ENCODE measurements around the gene FCF1.

FCF1 gene

GRCh38 chr14:74683406-74683805 lies 29.5 kb upstream of the FCF1 start:
- Histone ChIP-seq H3K9me3 (replicated peaks; ENCODE audit: low read length) (no peaks in the 10 kb centered on the region), H3K27me3 (ENCODE audit: control insufficient read depth, insufficient read depth, low read length) (no peaks in the 10 kb centered on the region), H3K4me3 (ENCODE audit: low read length) (no peak overlapping the region), H3K4me1 (ENCODE audit: control insufficient read depth, insufficient read depth, low read length) (no peaks in the 10 kb centered on the region), H3K4me2 (ENCODE audit: low read length) (no peak overlapping the region), H3K36me3 (ENCODE audit: insufficient read depth, low read length) (peaks cover 56% of the 10 kb centered on the region), H3K9ac (ENCODE audit: low read depth, low read length) (no peak overlapping the region)

GRCh38 chr14:74684434-74684833 lies 28.5 kb upstream of the FCF1 start:
- Histone ChIP-seq H3K9ac (ENCODE audit: low read depth, low read length) (no peak overlapping the region), H3K36me3 (ENCODE audit: insufficient read depth, low read length) (peaks cover 60% of the 10 kb centered on the region), H3K4me2 (ENCODE audit: low read length) (no peak overlapping the region), H3K4me3 (ENCODE audit: low read length) (no peak overlapping the region), H3K9me3 (replicated peaks; ENCODE audit: low read length) (no peaks in the 10 kb centered on the region), H3K27me3 (ENCODE audit: control insufficient read depth, insufficient read depth, low read length) (no peaks in the 10 kb centered on the region), H3K4me1 (ENCODE audit: control insufficient read depth, insufficient read depth, low read length) (no peaks in the 10 kb centered on the region)

- Histone ChIP-seq H3K4me1 (ENCODE audit: control insufficient read depth, insufficient read depth, low read length) (no peaks in the 10 kb centered on the region), H3K4me3 (ENCODE audit: low read length) (no peak overlapping the region), H3K9ac (ENCODE audit: low read depth, low read length) (no peak overlapping the region), H3K4me2 (ENCODE audit: low read length) (no peak overlapping the region), H3K27me3 (ENCODE audit: control insufficient read depth, insufficient read depth, low read length) (no peaks in the 10 kb centered on the region), H3K9me3 (replicated peaks; ENCODE audit: low read length) (no peaks in the 10 kb centered on the region), H3K36me3 (ENCODE audit: insufficient read depth, low read length) (peaks cover 60% of the 10 kb centered on the region)
Measured at GRCh38 chr14:74685056-74685455, 27.9 kb upstream of the FCF1 start.

GRCh38 chr14:74685921-74686678 lies 26.8 kb upstream of the FCF1 start:
- Histone ChIP-seq H3K9ac (ENCODE audit: low read depth, low read length) (no peak overlapping the region), H3K4me1 (ENCODE audit: control insufficient read depth, insufficient read depth, low read length) (no peaks in the 10 kb centered on the region), H3K27me3 (ENCODE audit: control insufficient read depth, insufficient read depth, low read length) (no peaks in the 10 kb centered on the region), H3K9me3 (replicated peaks; ENCODE audit: low read length) (no peaks in the 10 kb centered on the region), H3K36me3 (ENCODE audit: insufficient read depth, low read length) (peaks cover 61% of the 10 kb centered on the region), H3K4me3 (ENCODE audit: low read length) (no peak overlapping the region), H3K4me2 (ENCODE audit: low read length) (no peak overlapping the region)

GRCh38 chr14:74691456-74691855 lies 21.5 kb upstream of the FCF1 start:
- H3K4me3 ChIP-seq (ENCODE audit: low read length): no peak overlapping the region
- no peak overlapping the region for H3K4me2 ChIP-seq (ENCODE audit: low read length)
- H3K9me3 ChIP-seq (replicated peaks; ENCODE audit: low read length): no peaks in the 10 kb centered on the region
- H3K4me1 ChIP-seq (ENCODE audit: control insufficient read depth, insufficient read depth, low read length): no peaks in the 10 kb centered on the region
- H3K36me3 ChIP-seq (ENCODE audit: insufficient read depth, low read length): peaks cover 23% of the 10 kb centered on the region
- no peaks in the 10 kb centered on the region for H3K27me3 ChIP-seq (ENCODE audit: control insufficient read depth, insufficient read depth, low read length)
- H3K9ac ChIP-seq (ENCODE audit: low read depth, low read length): no peak overlapping the region

GRCh38 chr14:74693191-74693590 lies 19.8 kb upstream of the FCF1 start:
- H3K9ac ChIP-seq (ENCODE audit: low read depth, low read length): no peak overlapping the region
- no peaks in the 10 kb centered on the region for H3K27me3 ChIP-seq (ENCODE audit: control insufficient read depth, insufficient read depth, low read length)
- no peak overlapping the region for H3K4me3 ChIP-seq (ENCODE audit: low read length)
- no peaks in the 10 kb centered on the region for H3K9me3 ChIP-seq (replicated peaks; ENCODE audit: low read length)
- peaks cover 13% of the 10 kb centered on the region for H3K4me1 ChIP-seq (ENCODE audit: control insufficient read depth, insufficient read depth, low read length)
- H3K4me2 ChIP-seq (ENCODE audit: low read length): no peak overlapping the region
- H3K36me3 ChIP-seq (ENCODE audit: insufficient read depth, low read length): peaks cover 13% of the 10 kb centered on the region

- H3K9ac ChIP-seq (ENCODE audit: low read depth, low read length): no peak overlapping the region
- H3K4me1 ChIP-seq (ENCODE audit: control insufficient read depth, insufficient read depth, low read length): peaks cover 17% of the 10 kb centered on the region
Measured at GRCh38 chr14:74695406-74695805, 17.5 kb upstream of the FCF1 start.

GRCh38 chr14:74697011-74697410 lies 15.9 kb upstream of the FCF1 start:
- peak overlapping the region; percentile 42 for H3K4me2 ChIP-seq (ENCODE audit: low read length)
- no peaks in the 10 kb centered on the region for H3K9me3 ChIP-seq (replicated peaks; ENCODE audit: low read length)
- no peak overlapping the region for H3K9ac ChIP-seq (ENCODE audit: low read depth, low read length)
- no peak overlapping the region for H3K4me3 ChIP-seq (ENCODE audit: low read length)
- no peaks in the 10 kb centered on the region for H3K27me3 ChIP-seq (ENCODE audit: control insufficient read depth, insufficient read depth, low read length)
- peaks cover 9% of the 10 kb centered on the region for H3K36me3 ChIP-seq (ENCODE audit: insufficient read depth, low read length)
- peaks cover 17% of the 10 kb centered on the region for H3K4me1 ChIP-seq (ENCODE audit: control insufficient read depth, insufficient read depth, low read length)

More at GRCh38 chr14:74695406-74695805, 17.5 kb upstream of the FCF1 start:
- Histone ChIP-seq H3K9me3 (replicated peaks; ENCODE audit: low read length) (no peaks in the 10 kb centered on the region), H3K4me3 (ENCODE audit: low read length) (no peak overlapping the region), H3K27me3 (ENCODE audit: control insufficient read depth, insufficient read depth, low read length) (no peaks in the 10 kb centered on the region), H3K4me2 (ENCODE audit: low read length) (no peak overlapping the region), H3K36me3 (ENCODE audit: insufficient read depth, low read length) (peaks cover 8% of the 10 kb centered on the region)

GRCh38 chr14:74697543-74697942 lies 15.4 kb upstream of the FCF1 start:
- H3K4me1 ChIP-seq (ENCODE audit: control insufficient read depth, insufficient read depth, low read length): peaks cover 17% of the 10 kb centered on the region
- H3K4me3 ChIP-seq (ENCODE audit: low read length): no peak overlapping the region
- peak overlapping the region; percentile 42 for H3K4me2 ChIP-seq (ENCODE audit: low read length)
- H3K9me3 ChIP-seq (replicated peaks; ENCODE audit: low read length): no peaks in the 10 kb centered on the region
- H3K36me3 ChIP-seq (ENCODE audit: insufficient read depth, low read length): peaks cover 9% of the 10 kb centered on the region
- no peak overlapping the region for H3K9ac ChIP-seq (ENCODE audit: low read depth, low read length)
- no peaks in the 10 kb centered on the region for H3K27me3 ChIP-seq (ENCODE audit: control insufficient read depth, insufficient read depth, low read length)

- H3K36me3 ChIP-seq (ENCODE audit: insufficient read depth, low read length): peaks cover 9% of the 10 kb centered on the region
- H3K27me3 ChIP-seq (ENCODE audit: control insufficient read depth, insufficient read depth, low read length): no peaks in the 10 kb centered on the region
- peaks cover 17% of the 10 kb centered on the region for H3K4me1 ChIP-seq (ENCODE audit: control insufficient read depth, insufficient read depth, low read length)
- peak overlapping the region; percentile 42 for H3K4me2 ChIP-seq (ENCODE audit: low read length)
- no peak overlapping the region for H3K4me3 ChIP-seq (ENCODE audit: low read length)
- H3K9ac ChIP-seq (ENCODE audit: low read depth, low read length): no peak overlapping the region
- no peaks in the 10 kb centered on the region for H3K9me3 ChIP-seq (replicated peaks; ENCODE audit: low read length)
Measured at GRCh38 chr14:74697976-74698375, 15.0 kb upstream of the FCF1 start.

GRCh38 chr14:74698465-74698864 lies 14.5 kb upstream of the FCF1 start:
- H3K36me3 ChIP-seq (ENCODE audit: insufficient read depth, low read length): peaks cover 9% of the 10 kb centered on the region
- peaks cover 17% of the 10 kb centered on the region for H3K4me1 ChIP-seq (ENCODE audit: control insufficient read depth, insufficient read depth, low read length)
- H3K9ac ChIP-seq (ENCODE audit: low read depth, low read length): no peak overlapping the region
- no peak overlapping the region for H3K4me2 ChIP-seq (ENCODE audit: low read length)
- no peaks in the 10 kb centered on the region for H3K9me3 ChIP-seq (replicated peaks; ENCODE audit: low read length)
- no peak overlapping the region for H3K4me3 ChIP-seq (ENCODE audit: low read length)
- no peaks in the 10 kb centered on the region for H3K27me3 ChIP-seq (ENCODE audit: control insufficient read depth, insufficient read depth, low read length)

- H3K9me3 ChIP-seq (replicated peaks; ENCODE audit: low read length): no peaks in the 10 kb centered on the region
- H3K4me2 ChIP-seq (ENCODE audit: low read length): no peak overlapping the region
- H3K4me1 ChIP-seq (ENCODE audit: control insufficient read depth, insufficient read depth, low read length): peaks cover 12% of the 10 kb centered on the region
- no peaks in the 10 kb centered on the region for H3K27me3 ChIP-seq (ENCODE audit: control insufficient read depth, insufficient read depth, low read length)
- H3K36me3 ChIP-seq (ENCODE audit: insufficient read depth, low read length): peaks cover 9% of the 10 kb centered on the region
- H3K4me3 ChIP-seq (ENCODE audit: low read length): no peak overlapping the region
- H3K9ac ChIP-seq (ENCODE audit: low read depth, low read length): no peak overlapping the region
Measured at GRCh38 chr14:74702293-74702692, 10.7 kb upstream of the FCF1 start.

Measured in skeletal muscle satellite cell (primary cell).